ENCODE results near the gene TRPM3.

TRPM3 gene

GRCh38 chr9:71098801-71099200 is 22.6 kb downstream of the TRPM3 start:
- no peak for DNase-seq (ENCODE audit: low read depth in 1 of 2, low spot score in 1 of 2)

GRCh38 chr9:71097671-71098070 is 23.8 kb downstream of the TRPM3 start:
- DNase-seq (ENCODE audit: low read depth in 1 of 2, low spot score in 1 of 2): no peak

GRCh38 chr9:71096421-71097108 is 24.9 kb downstream of the TRPM3 start:
- no peak for DNase-seq (ENCODE audit: low read depth in 1 of 2, low spot score in 1 of 2)

GRCh38 chr9:71094708-71095251 is 26.6 kb downstream of the TRPM3 start:
- DNase-seq (ENCODE audit: low read depth in 1 of 2, low spot score in 1 of 2): no peak

GRCh38 chr9:71090896-71091295 is 30.5 kb downstream of the TRPM3 start:
- DNase-seq (ENCODE audit: low read depth in 1 of 2, low spot score in 1 of 2): no peak

- DNase-seq (ENCODE audit: low read depth in 1 of 2, low spot score in 1 of 2): no peak
Measured at GRCh38 chr9:71079451-71079850, 42.0 kb downstream of the TRPM3 start.

GRCh38 chr9:71076096-71076495 is 45.3 kb downstream of the TRPM3 start:
- no peak for DNase-seq (ENCODE audit: low read depth in 1 of 2, low spot score in 1 of 2)

- DNase-seq (ENCODE audit: low read depth in 1 of 2, low spot score in 1 of 2): no peak
Measured at GRCh38 chr9:71073494-71073893, 47.9 kb downstream of the TRPM3 start.

GRCh38 chr9:71072587-71072986 is 48.8 kb downstream of the TRPM3 start:
- DNase-seq (ENCODE audit: low read depth in 1 of 2, low spot score in 1 of 2): no peak

- no peak for DNase-seq (ENCODE audit: low read depth in 1 of 2, low spot score in 1 of 2)
Measured at GRCh38 chr9:71071633-71072032, 49.8 kb downstream of the TRPM3 start.

- no peak for DNase-seq (ENCODE audit: low read depth in 1 of 2, low spot score in 1 of 2)
Measured at GRCh38 chr9:71058660-71059059, 62.8 kb downstream of the TRPM3 start.

- no peak for DNase-seq (ENCODE audit: low read depth in 1 of 2, low spot score in 1 of 2)
Measured at GRCh38 chr9:71052287-71052686, 69.1 kb downstream of the TRPM3 start.

GRCh38 chr9:71048280-71048679 is 73.1 kb downstream of the TRPM3 start:
- DNase-seq (ENCODE audit: low read depth in 1 of 2, low spot score in 1 of 2): no peak

- no peak for DNase-seq (ENCODE audit: low read depth in 1 of 2, low spot score in 1 of 2)
Measured at GRCh38 chr9:71042448-71042990, 78.9 kb downstream of the TRPM3 start.

- no peak for DNase-seq (ENCODE audit: low read depth in 1 of 2, low spot score in 1 of 2)
Measured at GRCh38 chr9:71037521-71037920, 83.9 kb downstream of the TRPM3 start.

GRCh38 chr9:71036501-71036900 is 84.9 kb downstream of the TRPM3 start:
- no peak for DNase-seq (ENCODE audit: low read depth in 1 of 2, low spot score in 1 of 2)

- DNase-seq (ENCODE audit: low read depth in 1 of 2, low spot score in 1 of 2): no peak
Measured at GRCh38 chr9:71032779-71033178, 88.6 kb downstream of the TRPM3 start.

GRCh38 chr9:71025728-71026127 is 95.7 kb downstream of the TRPM3 start:
- no peak for DNase-seq (ENCODE audit: low read depth in 1 of 2, low spot score in 1 of 2)

- DNase-seq (ENCODE audit: low read depth in 1 of 2, low spot score in 1 of 2): no peak
Measured at GRCh38 chr9:71025201-71025600, 96.2 kb downstream of the TRPM3 start.

- DNase-seq (ENCODE audit: low read depth in 1 of 2, low spot score in 1 of 2): no peak
Measured at GRCh38 chr9:71010258-71010657, 111.2 kb downstream of the TRPM3 start.

- DNase-seq (ENCODE audit: low read depth in 1 of 2, low spot score in 1 of 2): no peak
Measured at GRCh38 chr9:71005456-71005855, 116.0 kb downstream of the TRPM3 start.

GRCh38 chr9:71004196-71004595 is 117.2 kb downstream of the TRPM3 start:
- no peak for DNase-seq (ENCODE audit: low read depth in 1 of 2, low spot score in 1 of 2)

GRCh38 chr9:71003346-71003745 is 118.1 kb downstream of the TRPM3 start:
- DNase-seq (ENCODE audit: low read depth in 1 of 2, low spot score in 1 of 2): no peak

Data from activated CD4-positive, alpha-beta T cell treated with anti-CD3 and anti-CD28 coated beads, Interleukin-2, amount 50 U/mL, for 24 hours (primary cell).